A549 (cell line): Measurements from ENCODE around the gene SSTR3.
"Not testable (repeated sequence)": the region's sequence is repeated elsewhere in the genome, so short reads cannot be mapped to it uniquely, and the experiment has no call there.

ENCODE experiments used
- CEBPB ChIP-seq, 2 experiments: fragments of >200 bp in 1 of 2; sonication (Bioruptor Twin) in 1 of 2; formaldehyde crosslinking in 1 of 2; IDR thresholded peaks; 2 replicates each; pipeline ENCODE4 v1.6.1; 2012 to 2016
- CTCF ChIP-seq: fragments of >200 bp; sonication (Bioruptor Twin); formaldehyde crosslinking; IDR thresholded peaks from 3 replicates; pipeline ENCODE4 v1.5.1; 2016
- HDAC2 ChIP-seq: fragments of 200-600 bp; sonication (generic); IDR thresholded peaks from 2 replicates; pipeline ENCODE4 v1.6.1; 2016
- JUN ChIP-seq, 2 experiments: fragments of >200 bp; sonication (Bioruptor Twin); formaldehyde crosslinking; IDR thresholded peaks; 2 replicates in 1 of 2; 3 replicates in 1 of 2; pipeline ENCODE4 v1.6.1; 2016 to 2017
- JUNB ChIP-seq: fragments of >200 bp; sonication (Bioruptor Twin); formaldehyde crosslinking; IDR thresholded peaks from 2 replicates; pipeline ENCODE4 v1.6.1; 2016
- KDM1A ChIP-seq: fragments of 200-600 bp; sonication (generic); IDR thresholded peaks from 2 replicates; pipeline ENCODE4 v1.6.1; 2016; ENCODE audit warnings: low read depth, mild to moderate bottlenecking
- MAX ChIP-seq: IDR thresholded peaks from 2 replicates; pipeline ENCODE4 v1.6.1; 2012
- PHF8 ChIP-seq: fragments of 200-600 bp; sonication (generic); IDR thresholded peaks from 2 replicates; pipeline ENCODE4 v1.6.1; 2016; ENCODE audit warnings: low read depth, mild to moderate bottlenecking, antibody characterized with exemption, moderate library complexity, borderline replicate concordance
- POLR2AphosphoS2 ChIP-seq: conservative IDR thresholded peaks from 2 replicates; pipeline ENCODE4 v1.6.1; 2012; ENCODE audit warnings: low read length, improper control_type of control experiment, inconsistent platforms
- RAD21 ChIP-seq, 2 experiments: fragments of >200 bp in 1 of 2; sonication (Bioruptor Twin) in 1 of 2; formaldehyde crosslinking in 1 of 2; IDR thresholded peaks in 1 of 2; conservative IDR thresholded peaks in 1 of 2; 2 replicates in 1 of 2; 3 replicates in 1 of 2; pipeline ENCODE4 v1.6.1; 2012 to 2018; ENCODE audit warnings: inconsistent platforms in 1 of 2
- REST ChIP-seq: fragments of 200-600 bp; sonication (generic); IDR thresholded peaks from 2 replicates; pipeline ENCODE4 v1.6.1; 2016; ENCODE audit warnings: antibody characterized with exemption, mild to moderate bottlenecking, moderate library complexity
- SMC3 ChIP-seq: fragments of >200 bp; sonication (Bioruptor Twin); formaldehyde crosslinking; IDR thresholded peaks from 3 replicates; pipeline ENCODE4 v1.6.1; 2018; ENCODE audit warnings: inconsistent platforms
- SREBF2 ChIP-seq: fragments of 450-650 bp; IDR thresholded peaks from 2 replicates; pipeline ENCODE4 v1.6.1; 2014; ENCODE audit warnings: mild to moderate bottlenecking, moderate library complexity
- TP53 ChIP-seq: fragments of 250-450 bp; sonication (Bioruptor Pico); IDR thresholded peaks from 2 replicates; pipeline ENCODE4 v1.5.0; 2021; ENCODE audit warnings: mild to moderate bottlenecking, moderate library complexity

GRCh38 chr22:37201443-37201820 lies 10.8 kb downstream of the SSTR3 start:
- TF ChIP-seq TP53 (CRISPR knock-in tag); CTCF; MAX; RAD21 (conservative IDR thresholded peaks at IDR 0.05 in 1 of 2, IDR thresholded peaks at IDR 0.05 in 1 of 2); SREBF2; JUN (IDR thresholded peaks at IDR 0.05); KDM1A; REST; CEBPB (IDR thresholded peaks at IDR 0.05); JUNB; PHF8; HDAC2; SMC3; POLR2AphosphoS2: not testable (repeated sequence)
